ENCODE measurements around the gene SLC6A6.

GRCh38 chr3:14441240-14441919 lies 39.0 kb downstream of the SLC6A6 start:
- TF ChIP-seq CTCF (IDR thresholded peaks at IDR 0.05) (no peak), POLR2A (IDR thresholded peaks at IDR 0.05) (no peak)
